HG02870 (cell line): Measurements from ENCODE around the gene CDH9.

ENCODE experiments used
- ATAC-seq: cut with Tn5 transposase; IDR thresholded peaks from one replicate; pipeline ENCODE4 v1.9.1; 2021; ENCODE audit warnings: mild to moderate bottlenecking, moderate library complexity; ENCODE audit not compliant: unreplicated experiment

CDH9 gene

GRCh38 chr5:27038476-27038875, at the start of gene CDH9:
Gene CDH9 (minus strand): TSS chr5:27038586. CDS start chr5:26988333, 50,253 bp downstream.
- no peak for ATAC-seq

GRCh38 chr5:27087747-27088146, 49.4 kb upstream of the CDH9 start:
- no peak for ATAC-seq

- no peak for ATAC-seq
Observed at GRCh38 chr5:27083449-27084415, 45.3 kb upstream of the CDH9 start.

GRCh38 chr5:27080147-27080546, 41.8 kb upstream of the CDH9 start:
- ATAC-seq = no peak

GRCh38 chr5:27062451-27062850, 24.1 kb upstream of the CDH9 start:
- ATAC-seq = no peak

- ATAC-seq = no peak
Observed at GRCh38 chr5:27048510-27048909, 10.1 kb upstream of the CDH9 start.

GRCh38 chr5:27041372-27041771, 3.0 kb upstream of the CDH9 start:
- no peak for ATAC-seq

- no peak for ATAC-seq
Observed at GRCh38 chr5:27034565-27034964, 3.8 kb downstream of the CDH9 start.

GRCh38 chr5:27026801-27027200, 11.6 kb downstream of the CDH9 start:
- ATAC-seq = no peak

GRCh38 chr5:27026063-27026462, 12.3 kb downstream of the CDH9 start:
- ATAC-seq = no peak

- ATAC-seq = no peak
Observed at GRCh38 chr5:27021471-27021870, 16.9 kb downstream of the CDH9 start.

GRCh38 chr5:27020973-27021372, 17.4 kb downstream of the CDH9 start:
- ATAC-seq = no peak

GRCh38 chr5:27015758-27016157, 22.6 kb downstream of the CDH9 start:
- no peak for ATAC-seq

- no peak for ATAC-seq
Observed at GRCh38 chr5:27011274-27011673, 27.1 kb downstream of the CDH9 start.

- ATAC-seq = no peak
Observed at GRCh38 chr5:27010646-27011045, 27.7 kb downstream of the CDH9 start.

GRCh38 chr5:27009540-27009915, 28.9 kb downstream of the CDH9 start:
- ATAC-seq = no peak

- ATAC-seq = no peak
Observed at GRCh38 chr5:27008604-27009539, 29.5 kb downstream of the CDH9 start.

GRCh38 chr5:27007121-27007520, 31.3 kb downstream of the CDH9 start:
- no peak for ATAC-seq

- ATAC-seq = no peak
Observed at GRCh38 chr5:26986985-26987384, 51.4 kb downstream of the CDH9 start.

- ATAC-seq = no peak
Observed at GRCh38 chr5:26981750-26982149, 56.6 kb downstream of the CDH9 start.

GRCh38 chr5:26959290-26959689, 79.1 kb downstream of the CDH9 start:
- ATAC-seq = no peak

GRCh38 chr5:26955161-26955560, 83.2 kb downstream of the CDH9 start:
- no peak for ATAC-seq
